Subcutaneous preadipocyte (primary cell): ENCODE measurements around the gene ZNF653. TPM values are rescaled to one million over a fixed set of nuclear protein-coding genes. Genes with fewer than 3 reads are reported as not detected.

Experiments
- small RNA-seq: library from RNA; depleted of rRNA; stranded (forward); fragments of <200 nt; gene quantifications from one replicate; pipeline ENCODE3, GENCODE V24; 2012
- total RNA-seq: library from RNA; depleted of rRNA; stranded (reverse); fragments of >200 nt; gene quantifications from 2 replicates; pipeline ENCODE4 v1.2.3, GENCODE V29; 2012

ZNF653 gene
- 4.5 and 6.2 TPM in 2 replicates for total RNA-seq

GRCh38 chr19:11505504-11506100, at the start of gene ZNF653:
TSS of gene ZNF653 (minus strand) at chr19:11505839. CDS start at chr19:11505786, 53 bp downstream.

GRCh38 chr19:11538232-11539036, 32.8 kb upstream of the ZNF653 start, which contains the start of gene CNN1:
TSS of gene CNN1 (plus strand) at chr19:11538851. CDS start at chr19:11538928, 77 bp downstream.

DNA sequence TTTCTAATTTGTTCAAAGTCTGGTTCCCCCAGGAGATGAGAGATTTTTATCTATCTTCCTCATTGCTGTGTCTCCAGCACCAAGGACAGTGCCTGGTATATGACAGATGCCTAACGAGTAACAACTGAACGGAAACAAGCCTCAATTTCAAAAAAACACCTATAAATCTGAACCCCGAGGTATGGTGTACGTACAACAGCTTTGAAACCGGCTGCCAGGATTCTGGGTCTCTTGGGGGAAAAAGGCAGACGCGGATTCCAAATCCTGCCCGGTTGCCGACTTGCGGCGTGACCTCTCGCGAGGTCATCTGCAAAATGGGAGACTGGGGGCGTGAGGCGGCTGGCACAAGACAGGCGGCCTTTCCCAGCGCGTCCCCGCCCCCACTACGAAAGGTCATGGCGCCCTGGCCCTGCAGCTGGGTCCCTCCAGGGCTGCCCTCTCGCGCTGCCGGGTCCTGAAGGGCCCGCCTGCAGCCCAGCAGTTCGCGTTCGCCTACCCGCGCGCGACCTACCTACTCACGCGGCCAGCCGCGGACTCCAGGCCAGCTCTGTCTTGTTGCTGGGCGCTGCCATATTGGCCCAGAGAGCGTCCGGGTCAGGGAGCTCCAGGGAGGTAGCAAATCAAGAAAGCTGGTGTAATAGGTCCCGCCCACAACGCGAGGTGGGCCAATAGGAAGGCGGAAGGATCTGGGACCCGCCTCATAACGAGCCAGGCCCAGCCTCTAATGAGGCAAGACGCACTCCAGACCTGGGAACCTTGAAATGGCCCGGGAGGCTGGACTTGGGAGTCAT, 23.1 kb upstream of the ZNF653 start, which contains the start of gene ECSIT:
Gene ECSIT (minus strand): TSS at position 584 of the 791 bp plus-strand sequence. CDS start 9,964 bp downstream, outside the sequence.

GRCh38 chr19:11480715-11481533, 24.7 kb downstream of the ZNF653 start, which contains the start of gene ELAVL3:
TSS of gene ELAVL3 (minus strand) at chr19:11481046. CDS start at chr19:11480608, 438 bp downstream.

DNA sequence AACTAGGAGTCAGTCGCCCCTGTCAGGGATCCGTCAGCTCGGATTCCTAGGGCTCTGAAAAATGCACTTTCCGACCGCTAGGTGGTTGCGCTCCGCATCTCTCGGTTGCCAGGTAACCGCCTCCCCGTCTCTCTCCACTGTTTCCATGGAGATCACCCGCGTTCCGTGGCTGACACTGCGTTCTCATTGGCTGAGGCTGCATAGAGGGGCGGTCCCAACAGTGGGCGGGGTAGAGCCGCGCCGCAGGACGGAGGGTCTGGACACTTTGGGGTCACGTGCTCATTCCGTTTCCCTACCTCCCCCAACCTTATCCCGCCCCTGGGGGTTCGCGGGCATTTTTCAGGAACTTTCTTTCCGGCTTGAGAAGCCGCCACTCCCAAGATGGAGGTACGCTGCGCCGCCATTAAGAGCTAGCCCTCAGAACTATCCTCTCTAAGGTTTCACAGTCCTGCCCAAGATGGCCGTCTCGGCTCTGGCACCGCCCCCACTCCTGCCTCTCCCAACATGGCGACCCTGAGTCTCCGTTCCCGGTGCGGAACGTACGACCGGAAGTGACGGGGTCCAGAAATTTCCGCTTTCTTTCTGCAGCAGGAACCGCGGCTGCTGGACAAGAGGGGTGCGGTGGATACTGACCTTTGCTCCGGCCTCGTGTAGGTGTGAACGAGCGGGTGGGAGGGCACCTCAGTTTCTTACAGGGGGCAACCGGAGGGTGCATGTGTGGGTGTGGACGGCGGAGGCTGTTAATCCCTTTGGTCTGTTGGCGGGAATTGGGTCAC, 70.4 kb downstream of the ZNF653 start, which contains the start of the genes ODAD3 and PRKCSH:
Gene ODAD3 (minus strand): TSS at position 65 of the 776 bp plus-strand sequence. CDS start 105 bp downstream, outside the sequence.
Gene PRKCSH (plus strand): TSS at position 579 of the 776 bp plus-strand sequence. CDS start 483 bp downstream, outside the sequence.

Small RNAs within 50 kb of the gene (small RNA-seq; reads per million reads assigned to genes)
- gene MIR7974 (not detected), gene RN7SL833P (not detected)

Other genes with a start within 250 kb of the ZNF653 start
- 8.5 and 19.2 TPM in 2 replicates for gene DOCK6, start 243.3 kb downstream of the ZNF653 start, total RNA-seq
- not detected in 2 replicates for gene TSPAN16, start 209.7 kb downstream of the ZNF653 start, total RNA-seq
- 12.7 and 15.4 TPM in 2 replicates for gene RAB3D, start 166.2 kb downstream of the ZNF653 start, total RNA-seq
- gene TMEM205, start 159.6 kb downstream of the ZNF653 start, total RNA-seq, result 59.0 and 130 TPM in 2 replicates
- gene CCDC159, start 159.3 kb downstream of the ZNF653 start, total RNA-seq, result 2.2 and 2.9 TPM in 2 replicates
- gene PLPPR2, start 150.4 kb downstream of the ZNF653 start, total RNA-seq, result 7.6 and 9.6 TPM in 2 replicates
- 0.59 and 0.73 TPM in 2 replicates for gene SWSAP1, start 131.2 kb downstream of the ZNF653 start, total RNA-seq
- gene EPOR, start 121.5 kb downstream of the ZNF653 start, total RNA-seq, result 3.7 and 7.0 TPM in 2 replicates
- 0.37 and 0.98 TPM in 2 replicates for gene RGL3, start 86.5 kb downstream of the ZNF653 start, total RNA-seq
- gene ODAD3, start 70.7 kb downstream of the ZNF653 start, total RNA-seq, result 0.39 TPM in 1 of 2 replicates, not detected in the other
- 113 and 118 TPM in 2 replicates for gene PRKCSH, start 70.2 kb downstream of the ZNF653 start, total RNA-seq
- not detected in 2 replicates for gene ELAVL3, start 24.8 kb downstream of the ZNF653 start, total RNA-seq
- 36.6 and 37.5 TPM in 2 replicates for gene ECSIT, start 23.3 kb upstream of the ZNF653 start, total RNA-seq
- gene CNN1, start 33.0 kb upstream of the ZNF653 start, total RNA-seq, result 0.39 and 0.73 TPM in 2 replicates
- 37.1 and 38.9 TPM in 2 replicates for gene ELOF1, start 53.4 kb upstream of the ZNF653 start, total RNA-seq
- 0.20 and 0.37 TPM in 2 replicates for gene ACP5, start 71.8 kb upstream of the ZNF653 start, total RNA-seq
- 9.2 and 10.3 TPM in 2 replicates for gene ZNF627, start 91.6 kb upstream of the ZNF653 start, total RNA-seq
- gene ZNF823, start 233.1 kb upstream of the ZNF653 start, total RNA-seq, result 1.5 and 2.5 TPM in 2 replicates